ENCODE measurements around the gene ACTRT2.

The ACTRT2 gene

GRCh38 chr1:2980849-2981248, 40.4 kb upstream of the ACTRT2 start:
- no peaks in the 10 kb centered on the region for H3K27me3 Mint-ChIP-seq
- H3K9me3 Mint-ChIP-seq, result peaks cover 1% of the 10 kb centered on the region
- H3K36me3 Mint-ChIP-seq (ENCODE audit: low read depth), result no peaks in the 10 kb centered on the region
- H3K4me1 Mint-ChIP-seq (ENCODE audit: low read depth), result no peaks in the 10 kb centered on the region
- no peak overlapping the region for H3K4me3 Mint-ChIP-seq
- no peak overlapping the region for H3K27ac Mint-ChIP-seq

- Mint-ChIP-seq H3K4me1 (ENCODE audit: low read depth) (no peaks in the 10 kb centered on the region), H3K4me3 (no peak overlapping the region), H3K36me3 (ENCODE audit: low read depth) (no peaks in the 10 kb centered on the region), H3K27ac (no peak overlapping the region), H3K27me3 (no peaks in the 10 kb centered on the region), H3K9me3 (peaks cover 6% of the 10 kb centered on the region)
Observed at GRCh38 chr1:2981388-2981787, 39.9 kb upstream of the ACTRT2 start.

- H3K27ac Mint-ChIP-seq, result no peak overlapping the region
- H3K9me3 Mint-ChIP-seq, result peaks cover 6% of the 10 kb centered on the region
- H3K4me3 Mint-ChIP-seq, result no peak overlapping the region
- H3K4me1 Mint-ChIP-seq (ENCODE audit: low read depth), result no peaks in the 10 kb centered on the region
- H3K36me3 Mint-ChIP-seq (ENCODE audit: low read depth), result no peaks in the 10 kb centered on the region
- H3K27me3 Mint-ChIP-seq, result no peaks in the 10 kb centered on the region
Observed at GRCh38 chr1:2981981-2982614, 39.2 kb upstream of the ACTRT2 start.

GRCh38 chr1:2982615-2983318, 38.5 kb upstream of the ACTRT2 start:
- Mint-ChIP-seq H3K27me3 (no peaks in the 10 kb centered on the region), H3K36me3 (ENCODE audit: low read depth) (no peaks in the 10 kb centered on the region), H3K9me3 (peaks cover 6% of the 10 kb centered on the region), H3K27ac (no peak overlapping the region), H3K4me3 (no peak overlapping the region), H3K4me1 (ENCODE audit: low read depth) (no peaks in the 10 kb centered on the region)

- peaks cover 6% of the 10 kb centered on the region for H3K9me3 Mint-ChIP-seq
- no peaks in the 10 kb centered on the region for H3K36me3 Mint-ChIP-seq (ENCODE audit: low read depth)
Observed at GRCh38 chr1:2983319-2983705, 38.0 kb upstream of the ACTRT2 start.

GRCh38 chr1:2983706-2984398, 37.4 kb upstream of the ACTRT2 start:
- no peak overlapping the region for H3K4me3 Mint-ChIP-seq
- H3K27ac Mint-ChIP-seq, result no peak overlapping the region
- H3K4me1 Mint-ChIP-seq (ENCODE audit: low read depth), result no peaks in the 10 kb centered on the region
- H3K27me3 Mint-ChIP-seq, result no peaks in the 10 kb centered on the region
- H3K9me3 Mint-ChIP-seq, result peaks cover 6% of the 10 kb centered on the region
- no peaks in the 10 kb centered on the region for H3K36me3 Mint-ChIP-seq (ENCODE audit: low read depth)

More at GRCh38 chr1:2983319-2983705, 38.0 kb upstream of the ACTRT2 start:
- H3K4me1 Mint-ChIP-seq (ENCODE audit: low read depth), result no peaks in the 10 kb centered on the region
- H3K27me3 Mint-ChIP-seq, result no peaks in the 10 kb centered on the region
- no peak overlapping the region for H3K27ac Mint-ChIP-seq
- H3K4me3 Mint-ChIP-seq, result no peak overlapping the region

- H3K4me3 Mint-ChIP-seq, result no peak overlapping the region
- H3K4me1 Mint-ChIP-seq (ENCODE audit: low read depth), result no peaks in the 10 kb centered on the region
- no peaks in the 10 kb centered on the region for H3K27me3 Mint-ChIP-seq
- no peaks in the 10 kb centered on the region for H3K36me3 Mint-ChIP-seq (ENCODE audit: low read depth)
- H3K9me3 Mint-ChIP-seq, result peaks cover 6% of the 10 kb centered on the region
- no peak overlapping the region for H3K27ac Mint-ChIP-seq
Observed at GRCh38 chr1:2984399-2985061, 36.7 kb upstream of the ACTRT2 start.

- Mint-ChIP-seq H3K4me3 (no peak overlapping the region), H3K9me3 (peaks cover 6% of the 10 kb centered on the region), H3K27me3 (no peaks in the 10 kb centered on the region), H3K27ac (no peak overlapping the region), H3K4me1 (ENCODE audit: low read depth) (no peaks in the 10 kb centered on the region), H3K36me3 (ENCODE audit: low read depth) (no peaks in the 10 kb centered on the region)
Observed at GRCh38 chr1:2985067-2985561, 36.2 kb upstream of the ACTRT2 start.

GRCh38 chr1:2985694-2986548, 35.3 kb upstream of the ACTRT2 start:
- H3K27me3 Mint-ChIP-seq, result no peaks in the 10 kb centered on the region
- H3K36me3 Mint-ChIP-seq (ENCODE audit: low read depth), result no peaks in the 10 kb centered on the region
- peaks cover 6% of the 10 kb centered on the region for H3K9me3 Mint-ChIP-seq
- H3K27ac Mint-ChIP-seq, result no peak overlapping the region
- no peaks in the 10 kb centered on the region for H3K4me1 Mint-ChIP-seq (ENCODE audit: low read depth)
- H3K4me3 Mint-ChIP-seq, result no peak overlapping the region

- H3K27me3 Mint-ChIP-seq, result no peaks in the 10 kb centered on the region
- H3K36me3 Mint-ChIP-seq (ENCODE audit: low read depth), result no peaks in the 10 kb centered on the region
Observed at GRCh38 chr1:2986549-2987305, 34.5 kb upstream of the ACTRT2 start.

GRCh38 chr1:2987773-2988172, 33.5 kb upstream of the ACTRT2 start:
- Mint-ChIP-seq H3K27ac (no peak overlapping the region), H3K36me3 (ENCODE audit: low read depth) (no peaks in the 10 kb centered on the region), H3K4me3 (no peak overlapping the region), H3K4me1 (ENCODE audit: low read depth) (no peaks in the 10 kb centered on the region), H3K27me3 (peaks cover 3% of the 10 kb centered on the region), H3K9me3 (peaks cover 9% of the 10 kb centered on the region)

More at GRCh38 chr1:2986549-2987305, 34.5 kb upstream of the ACTRT2 start:
- no peak overlapping the region for H3K27ac Mint-ChIP-seq
- no peak overlapping the region for H3K4me3 Mint-ChIP-seq
- H3K4me1 Mint-ChIP-seq (ENCODE audit: low read depth), result no peaks in the 10 kb centered on the region
- peaks cover 6% of the 10 kb centered on the region for H3K9me3 Mint-ChIP-seq

- Mint-ChIP-seq H3K9me3 (peaks cover 9% of the 10 kb centered on the region), H3K27me3 (peaks cover 3% of the 10 kb centered on the region), H3K27ac (no peak overlapping the region), H3K36me3 (ENCODE audit: low read depth) (no peaks in the 10 kb centered on the region), H3K4me3 (no peak overlapping the region), H3K4me1 (ENCODE audit: low read depth) (no peaks in the 10 kb centered on the region)
Observed at GRCh38 chr1:2988256-2988655, 33.0 kb upstream of the ACTRT2 start.

- Mint-ChIP-seq H3K27ac (no peak overlapping the region), H3K4me3 (no peak overlapping the region), H3K4me1 (ENCODE audit: low read depth) (no peaks in the 10 kb centered on the region), H3K36me3 (ENCODE audit: low read depth) (no peaks in the 10 kb centered on the region), H3K27me3 (peaks cover 3% of the 10 kb centered on the region), H3K9me3 (peaks cover 13% of the 10 kb centered on the region)
Observed at GRCh38 chr1:2989185-2989584, 32.1 kb upstream of the ACTRT2 start.

- Mint-ChIP-seq H3K9me3 (peaks cover 18% of the 10 kb centered on the region), H3K27ac (no peak overlapping the region), H3K4me3 (no peak overlapping the region), H3K36me3 (ENCODE audit: low read depth) (no peaks in the 10 kb centered on the region), H3K4me1 (ENCODE audit: low read depth) (no peaks in the 10 kb centered on the region), H3K27me3 (peaks cover 3% of the 10 kb centered on the region)
Observed at GRCh38 chr1:2989976-2990375, 31.3 kb upstream of the ACTRT2 start.

Measured in stimulated activated naive CD8-positive, alpha-beta T cell treated with anti-CD3 and anti-CD28 coated beads, Interleukin-15, Interleukin-2, amounts not matched to agents 100 ng/mL and 50 ng/mL, for 24 hours (primary cell).